Smooth muscle cell (in vitro differentiated cells): ENCODE measurements around the gene PLPP2. TPM values are rescaled to one million over a fixed set of nuclear protein-coding genes. Genes with fewer than 3 reads are reported as not detected.

ENCODE experiments used
- DNase-seq: peaks from one replicate; lab custom pipeline; 2025; ENCODE audit not compliant: unreplicated experiment; lab: John Stamatoyannopoulos, UW
- H2AFZ ChIP-seq: fragments of 200-600 bp; sonication (generic); 2 replicates; pipeline ENCODE4 v1.6.0; 2016; ENCODE audit warnings: antibody characterized with exemption, low read depth, mild to moderate bottlenecking
- H3F3A ChIP-seq: fragments of 200-600 bp; sonication (generic); 2 replicates; pipeline ENCODE4 v1.6.0; 2017; ENCODE audit warnings: antibody characterized with exemption, low read depth
- H3K27ac ChIP-seq: fragments of 200-600 bp; sonication (generic); 2 replicates; pipeline ENCODE4 v1.5.1; 2016; ENCODE audit warnings: low read depth, mild to moderate bottlenecking
- H3K27me3 ChIP-seq: fragments of 200-600 bp; sonication (generic); 2 replicates; pipeline ENCODE4 v1.6.1; 2016; ENCODE audit warnings: low read depth, mild to moderate bottlenecking
- H3K36me3 ChIP-seq: fragments of 200-600 bp; sonication (generic); 2 replicates; pipeline ENCODE4 v1.5.1; 2016; ENCODE audit warnings: low read depth
- H3K4me1 ChIP-seq: fragments of 200-600 bp; sonication (generic); 2 replicates; pipeline ENCODE4 v1.5.1; 2016; ENCODE audit warnings: low read depth
- H3K4me2 ChIP-seq: fragments of 200-600 bp; sonication (generic); 2 replicates; pipeline ENCODE4 v1.6.0; 2016; ENCODE audit warnings: mild to moderate bottlenecking
- H3K4me3 ChIP-seq: fragments of 200-600 bp; sonication (generic); 2 replicates; pipeline ENCODE4 v1.5.1; 2016; ENCODE audit warnings: mild to moderate bottlenecking
- H3K79me2 ChIP-seq: fragments of 200-600 bp; sonication (generic); 2 replicates; pipeline ENCODE4 v1.6.0; 2016; ENCODE audit warnings: low read depth, mild to moderate bottlenecking
- H3K9ac ChIP-seq: fragments of 200-600 bp; sonication (generic); 2 replicates; pipeline ENCODE4 v1.6.0; 2016; ENCODE audit warnings: low read depth
- H3K9me3 ChIP-seq: fragments of 200-600 bp; sonication (generic); replicated peaks from 2 replicates; pipeline ENCODE4 v1.5.1; 2016; ENCODE audit warnings: low read depth
- H4K20me1 ChIP-seq: fragments of 200-600 bp; sonication (generic); 2 replicates; pipeline ENCODE4 v1.6.0; 2016; ENCODE audit warnings: low read depth
- WGBS: methylation state at CpG from one replicate; pipeline ENCODE4 v1.1.7; 2016; ENCODE audit warnings: low lambda C conversion rate; 5-methylcytosine and 5-hydroxymethylcytosine counted together
- polyA plus RNA-seq: library from polyadenylated mRNA; unstranded; fragments of >200 nt; fragmentation: Nextera tagmentation; extraction: Ambion mirVana; gene quantifications from 2 replicates; pipeline ENCODE4 v1.2.1, GENCODE V29; 2016
- total RNA-seq: library from RNA; depleted of rRNA; stranded (reverse); fragments of >200 nt; gene quantifications from 2 replicates; pipeline ENCODE4 v1.2.3, GENCODE V29; 2014
- TF ChIP-seq, protein P1 (sequence below): fragments of 200-600 bp; sonication (generic); IDR thresholded peaks from 2 replicates; pipeline ENCODE4 v1.5.1; 2017; ENCODE audit warnings: borderline replicate concordance, mild to moderate bottlenecking, antibody characterized with exemption; ENCODE audit not compliant: insufficient read depth, poor library complexity, severe bottlenecking

The PLPP2 gene
- total and polyA plus RNA-seq, 2 experiments from 2014 or later: 4.8 to 6.2 TPM

DNA sequence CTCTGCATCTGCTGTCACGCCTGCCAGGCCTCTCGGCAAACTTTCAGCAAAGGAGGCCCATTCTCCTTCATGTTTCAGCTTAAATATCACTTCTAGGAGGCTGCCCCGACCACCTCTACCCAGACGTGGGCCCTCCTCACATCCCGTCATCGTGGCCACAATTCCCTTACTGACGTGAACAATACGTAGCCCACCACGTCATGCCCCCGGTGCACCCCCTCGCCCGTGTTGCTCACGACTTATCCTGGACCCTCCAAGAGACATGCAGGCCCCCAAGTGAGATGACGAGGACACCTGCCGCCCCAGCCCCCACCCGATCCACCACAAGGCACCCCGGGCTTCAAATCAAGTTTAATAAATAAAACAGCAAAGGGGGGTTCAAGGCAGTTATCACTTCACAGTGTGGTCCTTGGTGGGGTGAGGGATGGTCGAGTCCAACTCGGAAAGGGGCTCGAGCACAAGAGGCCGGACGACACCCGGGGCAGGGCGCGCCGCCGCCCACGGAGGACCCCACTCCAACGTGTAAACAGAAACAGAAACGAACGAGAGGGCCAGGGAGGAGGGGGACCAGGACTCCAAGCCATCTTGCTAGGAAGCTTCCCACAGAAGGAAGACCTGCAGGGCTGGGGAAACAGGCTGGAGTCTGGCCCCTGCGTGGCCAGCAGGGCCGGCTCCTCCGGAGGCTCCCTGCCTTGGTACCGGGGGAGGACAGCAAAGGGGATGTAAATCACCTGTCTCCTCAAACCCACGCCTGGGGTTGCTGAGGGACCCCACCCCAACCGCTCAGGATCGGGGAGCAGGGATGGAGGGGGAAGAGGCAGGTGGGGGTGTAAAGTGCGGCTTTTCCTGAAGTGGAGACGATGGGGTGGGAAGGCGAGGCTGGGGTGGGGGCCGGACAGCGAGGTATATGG lies 14.3 kb upstream of the PLPP2 start:
- Histone ChIP-seq H3K27ac (no peak overlapping the region), H2AFZ (no peak overlapping the region), H3F3A (no peaks in the 10 kb centered on the region), H3K36me3 (no peaks in the 10 kb centered on the region), H3K4me1 (no peaks in the 10 kb centered on the region), H3K4me2 (no peak overlapping the region), H3K9me3 (no peaks in the 10 kb centered on the region), H3K79me2 (no peaks in the 10 kb centered on the region), H3K4me3 (no peak overlapping the region), H3K27me3 (no peaks in the 10 kb centered on the region), H4K20me1 (peaks cover 64% of the 10 kb centered on the region), H3K9ac (no peak overlapping the region)
- TF ChIP-seq, protein P1, sequence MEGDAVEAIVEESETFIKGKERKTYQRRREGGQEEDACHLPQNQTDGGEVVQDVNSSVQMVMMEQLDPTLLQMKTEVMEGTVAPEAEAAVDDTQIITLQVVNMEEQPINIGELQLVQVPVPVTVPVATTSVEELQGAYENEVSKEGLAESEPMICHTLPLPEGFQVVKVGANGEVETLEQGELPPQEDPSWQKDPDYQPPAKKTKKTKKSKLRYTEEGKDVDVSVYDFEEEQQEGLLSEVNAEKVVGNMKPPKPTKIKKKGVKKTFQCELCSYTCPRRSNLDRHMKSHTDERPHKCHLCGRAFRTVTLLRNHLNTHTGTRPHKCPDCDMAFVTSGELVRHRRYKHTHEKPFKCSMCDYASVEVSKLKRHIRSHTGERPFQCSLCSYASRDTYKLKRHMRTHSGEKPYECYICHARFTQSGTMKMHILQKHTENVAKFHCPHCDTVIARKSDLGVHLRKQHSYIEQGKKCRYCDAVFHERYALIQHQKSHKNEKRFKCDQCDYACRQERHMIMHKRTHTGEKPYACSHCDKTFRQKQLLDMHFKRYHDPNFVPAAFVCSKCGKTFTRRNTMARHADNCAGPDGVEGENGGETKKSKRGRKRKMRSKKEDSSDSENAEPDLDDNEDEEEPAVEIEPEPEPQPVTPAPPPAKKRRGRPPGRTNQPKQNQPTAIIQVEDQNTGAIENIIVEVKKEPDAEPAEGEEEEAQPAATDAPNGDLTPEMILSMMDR: no peak
- DNase-seq: no peak
- WGBS: 98% methylated on average over 39 of the region's 43 CpGs

DNA sequence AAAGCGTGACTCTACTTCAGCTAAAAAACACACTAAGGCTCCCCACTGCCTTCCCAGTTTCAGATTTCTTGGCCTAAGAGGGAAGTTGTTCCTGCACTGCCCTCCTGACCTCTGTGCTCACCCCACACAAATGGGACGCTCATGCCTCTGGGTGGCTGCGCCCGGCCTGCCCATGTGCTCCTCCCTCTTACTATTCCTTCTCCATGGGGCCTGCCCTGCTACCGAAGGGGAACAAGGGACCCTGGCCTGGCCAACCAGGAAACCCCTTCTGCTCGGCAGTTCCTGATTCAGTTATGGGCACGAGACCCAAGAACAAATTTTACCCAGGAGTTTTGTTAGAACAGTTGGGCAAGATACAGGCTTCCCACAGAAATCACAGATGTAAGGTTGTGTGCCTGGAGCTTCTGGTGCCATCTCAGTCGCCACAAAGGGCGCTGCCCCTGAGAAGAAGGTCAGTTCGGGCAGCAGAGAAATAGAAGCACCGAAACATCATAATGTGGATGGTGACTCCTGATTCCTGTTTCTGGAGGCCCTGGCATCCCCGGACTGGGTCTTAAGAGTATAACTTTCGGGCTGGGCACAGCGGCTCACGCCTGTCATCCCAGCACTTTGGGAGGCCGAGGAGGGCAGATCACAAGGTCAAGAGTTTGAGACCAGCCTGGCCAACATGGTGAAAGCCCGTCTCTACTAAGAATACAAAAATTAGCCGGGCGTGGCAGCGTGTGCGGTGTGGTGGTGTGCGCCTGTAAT lies 5.4 kb upstream of the PLPP2 start:
- Histone ChIP-seq H3F3A (no peaks in the 10 kb centered on the region), H3K9ac (no peak overlapping the region), H3K9me3 (no peaks in the 10 kb centered on the region), H4K20me1 (peaks cover 4% of the 10 kb centered on the region), H3K4me3 (no peak overlapping the region), H3K27ac (no peak overlapping the region), H2AFZ (no peak overlapping the region), H3K79me2 (no peaks in the 10 kb centered on the region), H3K4me1 (peaks cover 7% of the 10 kb centered on the region), H3K27me3 (peaks cover 32% of the 10 kb centered on the region), H3K4me2 (no peak overlapping the region), H3K36me3 (no peaks in the 10 kb centered on the region)
- TF ChIP-seq, protein P1: no peak
- WGBS: 96% methylated on average over 22 of the region's 22 CpGs
- DNase-seq: no peak

DNA sequence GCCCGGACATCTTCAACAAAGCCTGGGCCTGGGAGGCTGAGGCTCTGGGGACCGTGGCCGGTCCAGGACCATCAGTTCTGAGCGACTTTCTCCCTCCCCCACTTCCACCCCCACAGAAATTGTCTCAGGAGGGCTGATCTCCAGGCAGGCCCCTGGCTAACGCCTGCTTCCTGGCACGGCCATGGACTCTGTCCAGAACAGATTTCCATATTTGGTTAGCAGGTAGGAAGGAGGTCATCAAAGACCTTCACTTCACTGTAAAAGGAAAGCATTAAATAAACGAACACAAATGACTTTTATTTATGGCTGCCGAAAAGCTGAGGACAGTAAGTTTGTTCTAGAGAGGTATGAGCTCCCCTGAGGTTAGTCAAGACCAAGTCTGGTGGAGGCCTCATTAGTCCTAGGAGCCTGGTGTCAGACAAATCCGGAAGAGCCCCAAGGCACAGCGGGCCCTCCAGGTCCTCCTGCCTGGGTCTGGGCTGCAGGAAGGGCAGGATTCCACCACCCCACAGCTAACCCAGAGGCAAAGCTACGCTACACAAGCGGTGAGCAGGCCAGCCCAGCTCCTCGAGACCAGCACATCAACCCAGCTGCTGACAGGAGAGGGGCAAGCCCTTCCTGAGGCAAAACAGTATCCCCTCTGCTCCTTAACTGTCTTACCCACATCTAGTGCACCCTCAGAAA lies 4.6 kb upstream of the PLPP2 start:
- Histone ChIP-seq H3K4me2 (peak overlapping the region; percentile 74), H3K79me2 (no peaks in the 10 kb centered on the region)
- no peak for DNase-seq

More for the DNA sequence above, 4.6 kb upstream of the PLPP2 start:
- Histone ChIP-seq H4K20me1 (no peaks in the 10 kb centered on the region), H3K4me1 (peaks cover 7% of the 10 kb centered on the region), H3K36me3 (no peaks in the 10 kb centered on the region), H2AFZ (no peak overlapping the region), H3K27me3 (peaks cover 38% of the 10 kb centered on the region), H3K9ac (no peak overlapping the region), H3K9me3 (no peaks in the 10 kb centered on the region), H3K4me3 (no peak overlapping the region), H3F3A (no peaks in the 10 kb centered on the region), H3K27ac (no peak overlapping the region)
- WGBS: 67% methylated on average over 13 of the region's 13 CpGs
- TF ChIP-seq, protein P1: no peak
